IMR-90 (cell line): ENCODE measurements around the gene ARHGEF33. TPM values are rescaled to one million over a fixed set of nuclear protein-coding genes. Genes with fewer than 3 reads are reported as not detected.

ENCODE experiments used
- ATAC-seq: fragments of 200-7000 bp; cut with Tn5 transposase; 2 replicates; pipeline ENCODE4 v1.9.1; 2020; ENCODE audit warnings: low read depth, mild to moderate bottlenecking, moderate library complexity
- BruUV-seq: library from RNA; stranded (reverse); fragments of 400-500 nt; replicated peaks from 2 replicates; lab custom pipeline; 2021; lab: Mats Ljungman, UMichigan
- CTCF ChIA-PET: fragments of 300-600 bp; formaldehyde crosslinking; extraction: SDS; loops from one replicate; lab custom pipeline; 2021; ENCODE audit warnings: antibody characterized with exemption; lab: Yijun Ruan, JAX
- POLR2A ChIA-PET: fragments of 300-600 bp; sonication (Branson Sonifier 250); formaldehyde crosslinking; loops from one replicate; lab custom pipeline; 2022; ENCODE audit warnings: antibody characterized with exemption; ENCODE audit not compliant: unreplicated experiment; lab: Charles Lee
- DNase-seq: peaks from one replicate; pipeline ENCODE4 v3.0.0; 2013
- H2AFZ ChIP-seq: replicated peaks from 2 replicates; pipeline ENCODE3; 2013; ENCODE audit warnings: low read length, mild to moderate bottlenecking; ENCODE audit not compliant: poor library complexity
- H2AK5ac ChIP-seq: 2 replicates; pipeline ENCODE4 v1.6.1; 2013; ENCODE audit warnings: low read depth, low read length, inconsistent platforms
- H2AK9ac ChIP-seq: replicated peaks from 2 replicates; pipeline ENCODE3; 2013; ENCODE audit warnings: mild to moderate bottlenecking, low read depth, low read length, moderate library complexity; ENCODE audit not compliant: poor library complexity
- H2BK120ac ChIP-seq: 2 replicates; pipeline ENCODE4 v1.6.1; 2013; ENCODE audit warnings: low read depth, low read length, inconsistent platforms
- H2BK15ac ChIP-seq: 3 replicates; pipeline ENCODE4 v1.6.1; 2013; ENCODE audit warnings: low read depth, low read length, inconsistent platforms
- H2BK20ac ChIP-seq: 2 replicates; pipeline ENCODE4 v1.6.1; 2013; ENCODE audit warnings: low read depth, mild to moderate bottlenecking, inconsistent platforms, low read length, moderate library complexity
- H2BK5ac ChIP-seq: 2 replicates; pipeline ENCODE4 v1.6.1; 2013; ENCODE audit warnings: mild to moderate bottlenecking, low read depth, low read length, inconsistent platforms; ENCODE audit not compliant: poor library complexity, severe bottlenecking
- H3K14ac ChIP-seq: replicated peaks from 2 replicates; pipeline ENCODE4 v1.6.1; 2013; ENCODE audit warnings: low read depth, low read length, inconsistent platforms
- H3K18ac ChIP-seq: 2 replicates; pipeline ENCODE4 v1.6.1; 2013; ENCODE audit warnings: low read depth, low read length, control low read depth
- H3K23ac ChIP-seq: 2 replicates; pipeline ENCODE4 v1.6.1; 2013; ENCODE audit warnings: low read depth, low read length, inconsistent platforms
- H3K27ac ChIP-seq: 2 replicates; pipeline ENCODE4 v1.5.1; 2013; ENCODE audit warnings: mild to moderate bottlenecking, control low read depth, low read length; ENCODE audit not compliant: insufficient read depth
- H3K27me3 ChIP-seq: 2 replicates; pipeline ENCODE4 v1.6.1; 2013; ENCODE audit warnings: low read length; ENCODE audit not compliant: control insufficient read depth, insufficient read depth
- H3K36me3 ChIP-seq: 2 replicates; pipeline ENCODE4 v1.6.1; 2013; ENCODE audit warnings: low read length, mixed read lengths; ENCODE audit not compliant: control insufficient read depth, insufficient read depth
- H3K4ac ChIP-seq: 2 replicates; pipeline ENCODE4 v1.6.1; 2013; ENCODE audit warnings: low read depth, low read length, inconsistent platforms
- H3K4me1 ChIP-seq: 2 replicates; pipeline ENCODE4 v1.6.1; 2013; ENCODE audit warnings: low read length, mixed read lengths; ENCODE audit not compliant: control insufficient read depth, insufficient read depth
- H3K4me2 ChIP-seq: 2 replicates; pipeline ENCODE4 v1.6.1; 2013; ENCODE audit warnings: low read depth, mild to moderate bottlenecking, control low read depth, low read length, moderate library complexity
- H3K4me3 ChIP-seq: 2 replicates; pipeline ENCODE4 v1.5.1; 2013; ENCODE audit warnings: low read depth, mild to moderate bottlenecking, control low read depth, low read length, moderate library complexity; ENCODE audit not compliant: insufficient read depth
- H3K56ac ChIP-seq: 2 replicates; pipeline ENCODE4 v1.6.1; 2013; ENCODE audit warnings: low read length, inconsistent platforms; ENCODE audit not compliant: insufficient read depth; ENCODE audit errors: extremely low read depth
- H3K79me1 ChIP-seq, 2 experiments: 2 replicates each; pipeline ENCODE4 v1.6.1; 2013; ENCODE audit warnings: low read length in 2 of 2, inconsistent platforms in 1 of 2, low read depth in 1 of 2
- H3K9ac ChIP-seq: 2 replicates; pipeline ENCODE4 v1.6.1; 2013; ENCODE audit warnings: low read depth, low read length, control low read depth
- H3K9me1 ChIP-seq: 2 replicates; pipeline ENCODE4 v1.6.1; 2013; ENCODE audit warnings: low read length, inconsistent platforms; ENCODE audit not compliant: insufficient read depth
- H3K9me3 ChIP-seq: 2 replicates; pipeline ENCODE4 v1.6.1; 2013; ENCODE audit warnings: low read length; ENCODE audit not compliant: control insufficient read depth, insufficient read depth
- H4K20me1 ChIP-seq: 2 replicates; pipeline ENCODE4 v1.6.1; 2013; ENCODE audit warnings: low read length, inconsistent platforms; ENCODE audit not compliant: insufficient read depth
- H4K5ac ChIP-seq: 2 replicates; pipeline ENCODE4 v1.6.1; 2013; ENCODE audit warnings: mild to moderate bottlenecking, low read depth, low read length, control low read depth
- H4K8ac ChIP-seq, 2 experiments: 2 replicates each; pipeline ENCODE4 v1.6.1; 2013; ENCODE audit warnings: low read depth in 2 of 2, low read length in 2 of 2, control low read depth in 1 of 2, inconsistent platforms in 1 of 2
- H4K91ac ChIP-seq: 2 replicates; pipeline ENCODE4 v1.6.1; 2013; ENCODE audit warnings: low read depth, low read length, inconsistent platforms; ENCODE audit not compliant: insufficient read depth
- CHD1 ChIP-seq: IDR thresholded peaks from 2 replicates; pipeline ENCODE4 v1.6.1; 2012; ENCODE audit warnings: low read depth, low read length, improper control_type of control experiment
- ELK1 ChIP-seq: fragments of 150-350 bp; IDR thresholded peaks from 2 replicates; pipeline ENCODE4 v1.6.1; 2016; ENCODE audit warnings: low read depth, mild to moderate bottlenecking, low read length, moderate library complexity, borderline replicate concordance
- MAFK ChIP-seq: IDR thresholded peaks from 2 replicates; pipeline ENCODE4 v1.6.1; 2012; ENCODE audit warnings: low read depth, low read length, improper control_type of control experiment
- MAZ ChIP-seq: IDR thresholded peaks from 2 replicates; pipeline ENCODE4 v1.6.1; 2012; ENCODE audit warnings: low read depth, mild to moderate bottlenecking, low read length, improper control_type of control experiment, moderate library complexity, borderline replicate concordance
- WGBS, 2 experiments: methylation state at CpG; one replicate each; pipeline versions ENCODE4 v1.1.5 to v1.1.7; 2013; ENCODE audit warnings: missing lambda C conversion rate in 2 of 2; ENCODE audit not compliant: insufficient read length in 1 of 2; ENCODE audit errors: extremely low coverage in 2 of 2; 5-methylcytosine and 5-hydroxymethylcytosine counted together
- dilution Hi-C: fragments of 300-500 bp; cut with HindIII; formaldehyde crosslinking; loops from one replicate; pipeline ENCODE4 v1.14.3; 2018; ENCODE audit warnings: low sequenced_read_pairs; ENCODE audit not compliant: unreplicated experiment
- in situ Hi-C: fragments of 300-500 bp; cut with MboI; formaldehyde crosslinking; loops from 3 replicates; pipeline ENCODE4 v1.14.3; 2019; ENCODE audit warnings: low sequenced_read_pairs, inconsistent platforms, mixed read lengths
- intact Hi-C: fragments of 100-400 bp; cut with micrococcal nuclease; formaldehyde crosslinking; loops from 2 replicates; pipeline ENCODE4 v1.10.0; 2022
- polyA plus RNA-seq, 3 experiments: library from polyadenylated mRNA; depleted of rRNA; stranded (reverse); fragments of >200 nt; gene quantifications; 2 replicates each; pipeline ENCODE4 v1.2.3, GENCODE V29; 2012; ENCODE audit warnings: low replicate concordance in 1 of 3
- total RNA-seq: library from RNA; depleted of rRNA; stranded (reverse); fragments of >200 nt; gene quantifications from 2 replicates; pipeline ENCODE4 v1.2.3, GENCODE V29; 2012

The ARHGEF33 gene
- total and polyA plus RNA-seq, 2 of the 4 experiments (the other 2 are of a cell fraction): 0.18 to 0.21 TPM

- Histone ChIP-seq H3K4ac (no peak overlapping the region), H3K56ac (no peak overlapping the region), H3K27ac (no peak overlapping the region), H3K9me1 (0 out of 2 replicates have a peak, but pooled peaks cover 3% of the 10 kb centered on the region), H2BK20ac (no peak overlapping the region), H4K5ac (no peak overlapping the region), H3K79me1 (no peaks in the 10 kb centered on the region), H2AFZ (no peak overlapping the region), H4K8ac (no peak overlapping the region), H4K20me1 (no peaks in the 10 kb centered on the region), H2AK9ac (no peak overlapping the region), H2BK5ac (no peak overlapping the region), H4K91ac (no peak overlapping the region), H3K9ac (no peak overlapping the region), H3K4me3 (no peak overlapping the region), H2BK15ac (no peak overlapping the region), H3K18ac (no peak overlapping the region), H3K9me3 (no peaks in the 10 kb centered on the region), H3K4me2 (no peak overlapping the region), H3K4me1 (no peaks in the 10 kb centered on the region), H3K14ac (no peak overlapping the region), H3K36me3 (no peaks in the 10 kb centered on the region), H2AK5ac (no peak overlapping the region), H3K27me3 (no peaks in the 10 kb centered on the region; the same call in 1 of the 2 replicates), H3K23ac (no peak overlapping the region), H2BK120ac (no peak overlapping the region)
- CTCF ChIA-PET: no interaction called here
- BruUV-seq: no TSS peak
- intact Hi-C loops (no loop called here), in situ Hi-C loops (loop anchor here (10.0 kb wide), 1 partner anchor 284 kb away; no protein-coding TSS in a partner anchor), dilution Hi-C loops (no loop called here)
- DNase-seq (no peak), ATAC-seq (no peak)
- no CpG with 5 or more reads among the region's 1 CpG for WGBS, 2 experiments
- POLR2A ChIA-PET: no interaction called here
- TF ChIP-seq CHD1 (no peak), MAZ (no peak), ELK1 (no peak), MAFK (peak; percentile 27; the same call in 1 of the 2 replicates)
Observed at GRCh38 chr2:38940746-38941145, 51.1 kb downstream of the ARHGEF33 start.
